T-cell (primary cell): ENCODE data around the gene MSN. TPM values are rescaled to one million over a fixed set of nuclear protein-coding genes. Genes with fewer than 3 reads are reported as not detected.

ENCODE experiments used
- ATAC-seq, 4 experiments: fragments of 200-7000 bp in 3 of 4; fragments of 150-1000 bp in 1 of 4; cut with Tn5 transposase; replicated peaks in 1 of 4; 1 replicate in 3 of 4; 2 replicates in 1 of 4; pipeline ENCODE4 v1.10.0; 2021; ENCODE audit warnings: moderate library complexity in 3 of 4, mild to moderate bottlenecking in 2 of 4, moderate number of reproducible peaks in 1 of 4
- CTCF ChIA-PET, 2 donors: fragments of 300-600 bp; sonication (Branson Sonifier 250); formaldehyde crosslinking; loops; one replicate each; lab custom pipeline; 2022; ENCODE audit warnings: antibody characterized with exemption in 2 of 2; lab: Charles Lee
- POLR2A ChIA-PET, 2 donors: fragments of 300-600 bp; sonication (Branson Sonifier 250); formaldehyde crosslinking; loops; one replicate each; lab custom pipeline; 2022; ENCODE audit warnings: antibody characterized with exemption in 2 of 2; lab: Charles Lee
- DNase-seq, 35 experiments: peaks; one replicate each; pipeline versions ENCODE4 v3.0.0 to v3.0.0-alpha.2; 2013 to 2023
- H3K27ac ChIP-seq: one replicate; pipeline ENCODE4 v1.5.1; 2013; ENCODE audit warnings: low read length
- H3K27me3 ChIP-seq, 2 experiments: replicated peaks in 1 of 2; 1 replicate in 1 of 2; 2 replicates in 1 of 2; pipeline versions ENCODE4 v1.6.1 to v1.7.0; 2013; ENCODE audit warnings: low read length in 1 of 2, mixed read lengths in 1 of 2; ENCODE audit not compliant: control insufficient read depth in 2 of 2, insufficient read depth in 2 of 2; ENCODE audit errors: extremely low read depth in 1 of 2
- H3K36me3 ChIP-seq, 2 donors: 1 replicate in 1 of 2; 2 replicates in 1 of 2; pipeline versions ENCODE4 v1.6.1 to v1.7.0; 2013; ENCODE audit warnings: low read length in 1 of 2; ENCODE audit not compliant: control insufficient read depth in 2 of 2, insufficient read depth in 1 of 2; ENCODE audit errors: extremely low read depth in 1 of 2
- H3K4me1 ChIP-seq, 2 experiments: 1 replicate in 1 of 2; 2 replicates in 1 of 2; pipeline versions ENCODE4 v1.6.1 to v1.7.0; 2013; ENCODE audit warnings: low read length in 2 of 2, mixed read lengths in 1 of 2; ENCODE audit not compliant: insufficient read depth in 2 of 2, control insufficient read depth in 1 of 2; ENCODE audit errors: extremely low read depth in 1 of 2
- H3K4me3 ChIP-seq, 2 donors: 1 replicate in 1 of 2; 2 replicates in 1 of 2; pipeline versions ENCODE4 v1.5.1 to v1.7.0; 2013; ENCODE audit warnings: mild to moderate bottlenecking in 2 of 2, low read length in 1 of 2, moderate library complexity in 1 of 2; ENCODE audit not compliant: control insufficient read depth in 1 of 2; ENCODE audit errors: extremely low read depth in 1 of 2
- H3K9me3 ChIP-seq: 2 replicates; pipeline ENCODE4 v1.7.0; 2013
- H3K27ac Mint-ChIP-seq, 2 donors: one replicate each; pipeline ENCODE4 v1.8.0; 2020 to 2021; ENCODE audit warnings: mild to moderate bottlenecking in 2 of 2, mixed read lengths in 2 of 2
- H3K27me3 Mint-ChIP-seq, 2 donors: one replicate each; pipeline ENCODE4 v1.8.0; 2021 to 2022; ENCODE audit warnings: mixed read lengths in 2 of 2
- H3K36me3 Mint-ChIP-seq: one replicate; pipeline ENCODE4 v1.8.0; 2021; ENCODE audit warnings: mixed read lengths
- H3K4me1 Mint-ChIP-seq, 3 donors: one replicate each; pipeline ENCODE4 v1.8.0; 2020 to 2022; ENCODE audit warnings: mixed read lengths in 3 of 3, mild to moderate bottlenecking in 1 of 3
- H3K4me3 Mint-ChIP-seq, 3 donors: one replicate each; pipeline ENCODE4 v1.8.0; 2020 to 2022; ENCODE audit warnings: mild to moderate bottlenecking in 3 of 3, mixed read lengths in 3 of 3, moderate library complexity in 3 of 3
- H3K9me3 Mint-ChIP-seq, 3 donors: one replicate each; pipeline ENCODE4 v1.8.0; 2020 to 2022; ENCODE audit warnings: mixed read lengths in 3 of 3
- WGBS: methylation state at CpG from one replicate; pipeline ENCODE4 v1.1.5; 2013; ENCODE audit warnings: missing lambda C conversion rate; ENCODE audit not compliant: insufficient coverage; 5-methylcytosine and 5-hydroxymethylcytosine counted together
- total RNA-seq, 35 experiments: library from RNA in 6 of 35; stranded (reverse) in 6 of 35; fragments of 120-200 nt in 1 of 35; gene quantifications; one replicate each; pipeline versions ENCODE4 v1.2.1 to v1.2.4 and lab custom pipeline; 2013 to 2026

The MSN gene
- total RNA-seq, 5 donors from 2014 or later (not counting 1 experiment from before 2014, with no cell fraction given), result 324 to 383 (median 348) TPM

GRCh38 chrX:65750674-65751469, 83.4 kb downstream of the MSN start:
- no peaks in the 10 kb centered on the region for H3K27me3 ChIP-seq
- POLR2A ChIA-PET, result no interaction called here
- H3K4me3 Mint-ChIP-seq, result peak overlapping the region; percentile 28 to 70 (median 37)
- peaks cover 40 to 68% (median 44%) of the 10 kb centered on the region in 3 donors for H3K4me1 Mint-ChIP-seq
- no peak overlapping the region for H3K4me3 ChIP-seq
- no peaks in the 10 kb centered on the region for H3K36me3 ChIP-seq
- no peaks in the 10 kb centered on the region for H3K9me3 Mint-ChIP-seq
- H3K27ac ChIP-seq, result peak overlapping the region; percentile 23
- CTCF ChIA-PET, result interaction anchor here in 1 of 2 donors (0.6 to 1.5 kb wide), 3 partner anchors 67 to 235 kb away, joined by 3 to 5 read pairs (median 5); no protein-coding TSS in a partner anchor
- no peaks in the 10 kb centered on the region for H3K9me3 ChIP-seq
- peak; percentile 72 to 86 (median 84) for ATAC-seq
- WGBS, result 0% methylated on average over 2 of the region's 6 CpGs
- peaks cover 24 to 27% of the 10 kb centered on the region in 2 experiments for H3K4me1 ChIP-seq
- peak overlapping the region; percentile 76 to 81 for H3K27ac Mint-ChIP-seq
- peak in 32 of 35 experiments; percentile 5 to 55 (median 23) for DNase-seq
- H3K27me3 Mint-ChIP-seq, result peaks cover 0 to 4% of the 10 kb centered on the region in 2 donors
- H3K36me3 Mint-ChIP-seq, result no peaks in the 10 kb centered on the region

- no peaks in the 10 kb centered on the region for H3K36me3 Mint-ChIP-seq
- ATAC-seq (no peak), DNase-seq (no peak)
- peak overlapping the region; percentile 76 to 81 for H3K27ac Mint-ChIP-seq
- H3K27ac ChIP-seq, result peak overlapping the region; percentile 10
- ChIA-PET POLR2A (no interaction called here), CTCF (interaction anchor here in 1 of 2 donors (1.5 kb wide), 1 partner anchor 83 kb away, joined by 3 read pairs; no protein-coding TSS in a partner anchor)
- no CpG with 5 or more reads among the region's 2 CpGs for whole genome bisulfite sequencing
- no peaks in the 10 kb centered on the region for H3K9me3 ChIP-seq
- H3K36me3 ChIP-seq, result no peaks in the 10 kb centered on the region
- H3K4me1 Mint-ChIP-seq, result peaks cover 40 to 69% (median 42%) of the 10 kb centered on the region in 3 donors
- peaks cover 24 to 25% of the 10 kb centered on the region in 2 experiments for H3K4me1 ChIP-seq
- peak overlapping the region in 1 of 3 donors; percentile 70 for H3K4me3 Mint-ChIP-seq
- H3K4me3 ChIP-seq, result no peak overlapping the region
- peaks cover 0 to 4% of the 10 kb centered on the region in 2 donors for H3K27me3 Mint-ChIP-seq
- no peaks in the 10 kb centered on the region for H3K27me3 ChIP-seq
- H3K9me3 Mint-ChIP-seq, result no peaks in the 10 kb centered on the region
Observed at GRCh38 chrX:65751519-65751918, 84.1 kb downstream of the MSN start.

GRCh38 chrX:65752294-65752693, 84.8 kb downstream of the MSN start:
- Mint-ChIP-seq H3K9me3 (no peaks in the 10 kb centered on the region), H3K36me3 (no peaks in the 10 kb centered on the region), H3K4me1 (peaks cover 40 to 70% (median 47%) of the 10 kb centered on the region in 3 donors), H3K27me3 (peaks cover 0 to 4% of the 10 kb centered on the region in 2 donors), H3K27ac (peak overlapping the region in 1 of 2 donors; percentile 81), H3K4me3 (peak overlapping the region in 1 of 3 donors; percentile 70)
- ChIA-PET CTCF (no interaction called here), POLR2A (no interaction called here)
- H3K27ac ChIP-seq, result no peak overlapping the region
- DNase-seq (no peak), ATAC-seq (no peak)
- no peaks in the 10 kb centered on the region for H3K36me3 ChIP-seq
- peaks cover 24 to 25% of the 10 kb centered on the region in 2 experiments for H3K4me1 ChIP-seq
- no CpG with 5 or more reads among the region's 3 CpGs for WGBS
- H3K27me3 ChIP-seq, result no peaks in the 10 kb centered on the region
- H3K4me3 ChIP-seq, result no peak overlapping the region
- H3K9me3 ChIP-seq, result no peaks in the 10 kb centered on the region

GRCh38 chrX:65755786-65756185, 88.3 kb downstream of the MSN start:
- no peaks in the 10 kb centered on the region for H3K9me3 ChIP-seq
- peak in 3 of 4 experiments; percentile 50 to 64 (median 53) for ATAC-seq
- H3K4me3 Mint-ChIP-seq, result no peak overlapping the region
- no peaks in the 10 kb centered on the region for H3K36me3 Mint-ChIP-seq
- ChIA-PET CTCF (no interaction called here), POLR2A (no interaction called here)
- no peak overlapping the region for H3K27ac ChIP-seq
- peak in 1 of 35 experiments; percentile 19 for DNase-seq
- H3K27ac Mint-ChIP-seq, result peak overlapping the region; percentile 40 to 59
- H3K27me3 Mint-ChIP-seq, result peaks cover 0 to 4% of the 10 kb centered on the region in 2 donors
- H3K4me3 ChIP-seq, result no peak overlapping the region
- no CpG with 5 or more reads among the region's 3 CpGs for WGBS
- peaks cover 33 to 54% (median 37%) of the 10 kb centered on the region in 3 donors for H3K4me1 Mint-ChIP-seq
- no peaks in the 10 kb centered on the region for H3K27me3 ChIP-seq
- H3K36me3 ChIP-seq, result no peaks in the 10 kb centered on the region
- H3K4me1 ChIP-seq, result peaks cover 17 to 23% of the 10 kb centered on the region in 2 experiments
- no peaks in the 10 kb centered on the region for H3K9me3 Mint-ChIP-seq

GRCh38 chrX:65757943-65758342, 90.5 kb downstream of the MSN start:
- ATAC-seq (no peak), DNase-seq (no peak)
- Mint-ChIP-seq H3K4me3 (no peak overlapping the region), H3K9me3 (peaks cover 0 to 8% (median 0%) of the 10 kb centered on the region in 3 donors), H3K36me3 (peaks cover 6% of the 10 kb centered on the region), H3K4me1 (peaks cover 18 to 42% (median 23%) of the 10 kb centered on the region in 3 donors), H3K27me3 (peaks cover 0 to 8% of the 10 kb centered on the region in 2 donors), H3K27ac (no peak overlapping the region)
- no CpG with 5 or more reads among the region's 3 CpGs for WGBS
- Histone ChIP-seq H3K4me1 (peaks cover 0 to 5% of the 10 kb centered on the region in 2 experiments), H3K36me3 (no peaks in the 10 kb centered on the region), H3K27me3 (no peaks in the 10 kb centered on the region), H3K9me3 (no peaks in the 10 kb centered on the region), H3K4me3 (no peak overlapping the region), H3K27ac (no peak overlapping the region)
- ChIA-PET POLR2A (no interaction called here), CTCF (no interaction called here)

- ATAC-seq (no peak), DNase-seq (no peak)
- no peak overlapping the region for H3K4me3 Mint-ChIP-seq
- H3K27ac Mint-ChIP-seq, result no peak overlapping the region
- Histone ChIP-seq H3K4me3 (no peak overlapping the region), H3K9me3 (no peaks in the 10 kb centered on the region), H3K4me1 (peaks cover 0 to 3% of the 10 kb centered on the region in 2 experiments), H3K27me3 (no peaks in the 10 kb centered on the region), H3K27ac (no peak overlapping the region), H3K36me3 (no peaks in the 10 kb centered on the region)
- H3K9me3 Mint-ChIP-seq, result peaks cover 0 to 11% (median 0%) of the 10 kb centered on the region in 3 donors
- peaks cover 20 to 46% (median 26%) of the 10 kb centered on the region in 3 donors for H3K4me1 Mint-ChIP-seq
- WGBS, result no CpG with 5 or more reads among the region's 1 CpG
- peaks cover 0 to 8% of the 10 kb centered on the region in 2 donors for H3K27me3 Mint-ChIP-seq
- peaks cover 6% of the 10 kb centered on the region for H3K36me3 Mint-ChIP-seq
- ChIA-PET POLR2A (no interaction called here), CTCF (no interaction called here)
Observed at GRCh38 chrX:65758505-65758904, 91.1 kb downstream of the MSN start.
